Smooth muscle cell (in vitro differentiated cells): Measurements from ENCODE around the gene AGA. TPM values are rescaled to one million over a fixed set of nuclear protein-coding genes. Genes with fewer than 3 reads are reported as not detected.

Experiments
- DNase-seq: peaks from one replicate; lab custom pipeline; 2025; ENCODE audit not compliant: unreplicated experiment; lab: John Stamatoyannopoulos, UW
- H2AFZ ChIP-seq: fragments of 200-600 bp; sonication (generic); 2 replicates; pipeline ENCODE4 v1.6.0; 2016; ENCODE audit warnings: antibody characterized with exemption, low read depth, mild to moderate bottlenecking
- H3F3A ChIP-seq: fragments of 200-600 bp; sonication (generic); 2 replicates; pipeline ENCODE4 v1.6.0; 2017; ENCODE audit warnings: antibody characterized with exemption, low read depth
- H3K27ac ChIP-seq: fragments of 200-600 bp; sonication (generic); 2 replicates; pipeline ENCODE4 v1.5.1; 2016; ENCODE audit warnings: low read depth, mild to moderate bottlenecking
- H3K27me3 ChIP-seq: fragments of 200-600 bp; sonication (generic); 2 replicates; pipeline ENCODE4 v1.6.1; 2016; ENCODE audit warnings: low read depth, mild to moderate bottlenecking
- H3K36me3 ChIP-seq: fragments of 200-600 bp; sonication (generic); 2 replicates; pipeline ENCODE4 v1.5.1; 2016; ENCODE audit warnings: low read depth
- H3K4me1 ChIP-seq: fragments of 200-600 bp; sonication (generic); 2 replicates; pipeline ENCODE4 v1.5.1; 2016; ENCODE audit warnings: low read depth
- H3K4me2 ChIP-seq: fragments of 200-600 bp; sonication (generic); 2 replicates; pipeline ENCODE4 v1.6.0; 2016; ENCODE audit warnings: mild to moderate bottlenecking
- H3K4me3 ChIP-seq: fragments of 200-600 bp; sonication (generic); 2 replicates; pipeline ENCODE4 v1.5.1; 2016; ENCODE audit warnings: mild to moderate bottlenecking
- H3K79me2 ChIP-seq: fragments of 200-600 bp; sonication (generic); 2 replicates; pipeline ENCODE4 v1.6.0; 2016; ENCODE audit warnings: low read depth, mild to moderate bottlenecking
- H3K9ac ChIP-seq: fragments of 200-600 bp; sonication (generic); 2 replicates; pipeline ENCODE4 v1.6.0; 2016; ENCODE audit warnings: low read depth
- H3K9me3 ChIP-seq: fragments of 200-600 bp; sonication (generic); replicated peaks from 2 replicates; pipeline ENCODE4 v1.5.1; 2016; ENCODE audit warnings: low read depth
- H4K20me1 ChIP-seq: fragments of 200-600 bp; sonication (generic); 2 replicates; pipeline ENCODE4 v1.6.0; 2016; ENCODE audit warnings: low read depth
- WGBS: methylation state at CpG from one replicate; pipeline ENCODE4 v1.1.7; 2016; ENCODE audit warnings: low lambda C conversion rate; 5-methylcytosine and 5-hydroxymethylcytosine counted together
- polyA plus RNA-seq: library from polyadenylated mRNA; unstranded; fragments of >200 nt; fragmentation: Nextera tagmentation; extraction: Ambion mirVana; gene quantifications from 2 replicates; pipeline ENCODE4 v1.2.1, GENCODE V29; 2016
- total RNA-seq: library from RNA; depleted of rRNA; stranded (reverse); fragments of >200 nt; gene quantifications from 2 replicates; pipeline ENCODE4 v1.2.3, GENCODE V29; 2014
- TF ChIP-seq, protein P1 (sequence below): fragments of 200-600 bp; sonication (generic); IDR thresholded peaks from 2 replicates; pipeline ENCODE4 v1.5.1; 2017; ENCODE audit warnings: borderline replicate concordance, mild to moderate bottlenecking, antibody characterized with exemption; ENCODE audit not compliant: insufficient read depth, poor library complexity, severe bottlenecking

Gene AGA
- 19.1 and 23.4 TPM in 2 replicates for total RNA-seq
- polyA plus RNA-seq, result 16.4 and 17.6 TPM in 2 replicates

DNA sequence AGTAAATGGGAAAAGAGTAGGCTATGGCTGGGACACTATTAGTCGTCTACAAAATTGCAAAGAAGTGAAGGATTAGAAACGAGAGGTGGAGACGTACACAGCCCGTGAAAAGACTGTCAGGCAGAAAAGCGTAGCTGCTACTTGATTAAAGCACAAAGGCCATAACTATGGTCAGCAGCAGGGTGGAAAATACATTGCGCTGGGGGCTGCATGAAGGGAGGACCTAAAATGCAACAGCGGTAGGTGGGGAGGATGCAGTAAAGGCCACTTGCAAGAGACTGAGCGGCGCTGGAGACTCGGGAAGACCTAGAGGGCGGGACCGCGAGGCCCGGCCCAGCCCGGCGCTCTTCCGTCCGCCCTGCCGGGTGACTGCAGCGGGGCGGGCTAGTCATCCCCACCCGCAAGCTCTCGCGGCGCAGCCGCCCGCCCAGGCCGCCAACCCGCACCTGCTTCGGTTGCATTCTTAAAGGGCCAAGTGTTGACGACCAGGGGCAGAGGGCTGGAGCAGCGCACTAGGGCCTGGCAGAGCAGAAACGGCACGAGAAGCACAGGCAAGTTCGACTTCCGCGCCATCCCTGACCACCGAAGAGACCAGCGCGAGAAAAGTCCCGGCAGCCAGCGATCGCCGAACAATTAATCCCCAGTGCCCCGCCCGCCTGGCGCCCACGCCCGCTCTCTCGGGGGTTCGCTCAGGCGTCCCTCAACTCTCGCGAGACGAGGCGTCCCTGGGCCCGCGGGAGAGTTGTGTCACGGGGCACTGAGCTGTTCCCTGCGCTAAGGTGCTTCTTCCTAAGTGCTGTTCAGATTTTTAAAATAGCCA lies at the start of gene AGA:
TSS of gene AGA (minus strand) at position 635 of the 820 bp plus-strand sequence. CDS start at position 573, 62 bp downstream.
- WGBS, result 1% methylated on average over 59 of the region's 60 CpGs

DNA sequence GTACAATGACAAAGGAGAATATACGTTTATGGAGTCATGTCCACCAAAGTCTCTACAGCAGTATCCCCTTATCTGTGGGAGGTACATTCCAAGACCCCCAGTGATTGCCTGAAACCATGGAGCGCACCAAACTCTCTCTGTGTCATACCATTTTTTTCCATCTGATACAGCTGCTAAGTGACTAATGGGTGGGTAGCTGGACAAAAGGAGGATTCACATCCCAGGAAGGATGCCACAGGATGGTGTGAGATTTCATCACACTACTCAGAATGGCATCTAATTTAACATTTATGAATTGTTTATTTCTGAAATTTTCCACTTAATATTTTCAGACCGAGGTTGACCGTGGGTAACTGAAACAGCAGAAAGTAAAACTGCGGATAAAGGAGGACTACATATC lies 49.8 kb upstream of the AGA start:
- H3K4me3 ChIP-seq, result no peak overlapping the region
- no peak overlapping the region for H2AFZ ChIP-seq
- H3K27ac ChIP-seq, result no peak overlapping the region
- no peaks in the 10 kb centered on the region for H3K9me3 ChIP-seq
- no peaks in the 10 kb centered on the region for H3K4me1 ChIP-seq
- no peaks in the 10 kb centered on the region for H4K20me1 ChIP-seq
- 89% methylated on average over 5 of the region's 5 CpGs for WGBS
- no peaks in the 10 kb centered on the region for H3K36me3 ChIP-seq
- DNase-seq, result no peak
- no peaks in the 10 kb centered on the region for H3F3A ChIP-seq
- no peak overlapping the region for H3K4me2 ChIP-seq
- H3K27me3 ChIP-seq, result no peaks in the 10 kb centered on the region
- no peak overlapping the region for H3K9ac ChIP-seq
- TF ChIP-seq, protein P1, sequence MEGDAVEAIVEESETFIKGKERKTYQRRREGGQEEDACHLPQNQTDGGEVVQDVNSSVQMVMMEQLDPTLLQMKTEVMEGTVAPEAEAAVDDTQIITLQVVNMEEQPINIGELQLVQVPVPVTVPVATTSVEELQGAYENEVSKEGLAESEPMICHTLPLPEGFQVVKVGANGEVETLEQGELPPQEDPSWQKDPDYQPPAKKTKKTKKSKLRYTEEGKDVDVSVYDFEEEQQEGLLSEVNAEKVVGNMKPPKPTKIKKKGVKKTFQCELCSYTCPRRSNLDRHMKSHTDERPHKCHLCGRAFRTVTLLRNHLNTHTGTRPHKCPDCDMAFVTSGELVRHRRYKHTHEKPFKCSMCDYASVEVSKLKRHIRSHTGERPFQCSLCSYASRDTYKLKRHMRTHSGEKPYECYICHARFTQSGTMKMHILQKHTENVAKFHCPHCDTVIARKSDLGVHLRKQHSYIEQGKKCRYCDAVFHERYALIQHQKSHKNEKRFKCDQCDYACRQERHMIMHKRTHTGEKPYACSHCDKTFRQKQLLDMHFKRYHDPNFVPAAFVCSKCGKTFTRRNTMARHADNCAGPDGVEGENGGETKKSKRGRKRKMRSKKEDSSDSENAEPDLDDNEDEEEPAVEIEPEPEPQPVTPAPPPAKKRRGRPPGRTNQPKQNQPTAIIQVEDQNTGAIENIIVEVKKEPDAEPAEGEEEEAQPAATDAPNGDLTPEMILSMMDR, result no peak
- H3K79me2 ChIP-seq, result no peaks in the 10 kb centered on the region

More for the DNA sequence above, at the start of gene AGA:
- peak within 1 kb of the TSS; percentile 86 for H3K4me2 ChIP-seq
- TF ChIP-seq, protein P1, result no peak
- H3K4me3 ChIP-seq, result peak within 1 kb of the TSS; percentile 68
- peak within 1 kb of the TSS; percentile 57 for H2AFZ ChIP-seq
- H3K9me3 ChIP-seq, result no peaks in the 10 kb centered on the region
- no peaks in the 10 kb centered on the region for H3K79me2 ChIP-seq
- DNase-seq, result peak; percentile 79
- peak within 1 kb of the TSS; percentile 70 for H3K9ac ChIP-seq
- H3K27me3 ChIP-seq, result no peaks in the 10 kb centered on the region
- H3K27ac ChIP-seq, result peak within 1 kb of the TSS; percentile 82
- H3K36me3 ChIP-seq, result no peaks in the 10 kb centered on the region
- H4K20me1 ChIP-seq, result no peaks in the 10 kb centered on the region
- peaks cover 16% of the 10 kb centered on the region for H3K4me1 ChIP-seq
- peaks cover 10% of the 10 kb centered on the region for H3F3A ChIP-seq

DNA sequence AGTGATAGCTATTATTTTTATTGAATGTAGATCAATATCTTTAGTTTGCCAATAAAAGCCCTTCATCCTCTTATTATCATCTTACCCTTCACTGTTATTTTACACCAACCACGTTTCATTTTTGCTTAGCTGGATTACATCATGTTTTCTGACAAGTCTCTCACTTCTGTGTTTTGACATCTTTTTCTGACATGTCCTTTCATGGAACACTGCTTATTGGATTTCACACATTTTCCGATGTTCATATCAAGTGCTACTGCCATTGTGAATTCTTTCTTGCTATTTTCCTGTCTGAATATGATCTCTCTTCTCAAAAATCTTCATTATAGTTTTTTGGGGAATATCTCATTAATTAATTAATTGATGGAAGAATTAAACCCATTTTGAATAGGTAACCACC lies 48.5 kb upstream of the AGA start:
- WGBS, result 83% methylated on average over 2 of the region's 2 CpGs
- Histone ChIP-seq H3K4me3 (no peak overlapping the region), H3K27me3 (no peaks in the 10 kb centered on the region), H3K4me1 (no peaks in the 10 kb centered on the region), H3K9ac (no peak overlapping the region), H4K20me1 (no peaks in the 10 kb centered on the region), H2AFZ (no peak overlapping the region), H3K9me3 (no peaks in the 10 kb centered on the region), H3F3A (no peaks in the 10 kb centered on the region), H3K27ac (no peak overlapping the region), H3K4me2 (no peak overlapping the region), H3K36me3 (no peaks in the 10 kb centered on the region), H3K79me2 (no peaks in the 10 kb centered on the region)
- TF ChIP-seq, protein P1, result no peak
- no peak for DNase-seq
